Trophoblast cell (in vitro differentiated cells and primary cell): Measurements from ENCODE around the gene TEX14.

ENCODE experiments used
- DNase-seq, 2 donors: peaks; one replicate each; pipeline ENCODE4 v3.0.0-alpha.2; 2016
- H2AFZ ChIP-seq: 2 replicates; pipeline ENCODE4 v1.6.1; 2013; ENCODE audit warnings: low read length, moderate library complexity, mild to moderate bottlenecking; ENCODE audit not compliant: insufficient read depth, poor library complexity
- H2AK5ac ChIP-seq: 2 replicates; pipeline ENCODE4 v1.6.1; 2013; ENCODE audit warnings: mild to moderate bottlenecking, low read length
- H2BK120ac ChIP-seq: 2 replicates; pipeline ENCODE4 v1.6.1; 2013; ENCODE audit warnings: low read length, mild to moderate bottlenecking, moderate library complexity; ENCODE audit not compliant: insufficient read depth, poor library complexity
- H2BK12ac ChIP-seq: 2 replicates; pipeline ENCODE4 v1.6.1; 2013; ENCODE audit warnings: mild to moderate bottlenecking, low read length, moderate library complexity
- H2BK5ac ChIP-seq: 2 replicates; pipeline ENCODE4 v1.6.1; 2013; ENCODE audit warnings: low read length, low read depth, moderate library complexity, mild to moderate bottlenecking; ENCODE audit not compliant: poor library complexity
- H3K14ac ChIP-seq: 2 replicates; pipeline ENCODE4 v1.6.1; 2013; ENCODE audit warnings: mild to moderate bottlenecking, low read length
- H3K18ac ChIP-seq: 2 replicates; pipeline ENCODE4 v1.6.1; 2013; ENCODE audit warnings: mild to moderate bottlenecking, low read length
- H3K23ac ChIP-seq: 2 replicates; pipeline ENCODE4 v1.6.1; 2013; ENCODE audit warnings: low read length
- H3K27ac ChIP-seq: 2 replicates; pipeline ENCODE4 v1.5.1; 2013; ENCODE audit warnings: low read depth, mild to moderate bottlenecking, inconsistent platforms, low read length, moderate library complexity
- H3K27me3 ChIP-seq: 2 replicates; pipeline ENCODE4 v1.6.1; 2013; ENCODE audit warnings: inconsistent platforms, mild to moderate bottlenecking, low read length, moderate library complexity; ENCODE audit not compliant: insufficient read depth
- H3K36me3 ChIP-seq, 2 experiments: 1 replicate in 1 of 2; 2 replicates in 1 of 2; pipeline ENCODE4 v1.6.1; 2013; ENCODE audit warnings: low read length in 2 of 2, mild to moderate bottlenecking in 2 of 2, moderate library complexity in 1 of 2; ENCODE audit not compliant: insufficient read depth in 2 of 2, control insufficient read depth in 1 of 2
- H3K4ac ChIP-seq: 2 replicates; pipeline ENCODE4 v1.6.1; 2013; ENCODE audit warnings: low read depth, mild to moderate bottlenecking, low read length, moderate library complexity
- H3K4me1 ChIP-seq, 2 experiments: 1 replicate in 1 of 2; 2 replicates in 1 of 2; pipeline ENCODE4 v1.6.1; 2013; ENCODE audit warnings: low read length in 2 of 2, mild to moderate bottlenecking in 2 of 2, moderate library complexity in 1 of 2; ENCODE audit not compliant: insufficient read depth in 2 of 2, control insufficient read depth in 1 of 2
- H3K4me2 ChIP-seq: 2 replicates; pipeline ENCODE4 v1.6.1; 2013; ENCODE audit warnings: inconsistent platforms, mild to moderate bottlenecking, low read length, moderate library complexity
- H3K4me3 ChIP-seq: 2 replicates; pipeline ENCODE4 v1.5.1; 2013; ENCODE audit warnings: mild to moderate bottlenecking, low read depth, low read length, inconsistent platforms
- H3K79me1 ChIP-seq: one replicate; pipeline ENCODE4 v1.6.1; 2013; ENCODE audit warnings: low read length
- H3K79me2 ChIP-seq: 2 replicates; pipeline ENCODE4 v1.6.1; 2013; ENCODE audit warnings: low read length, mild to moderate bottlenecking; ENCODE audit not compliant: control insufficient read depth, insufficient read depth, poor library complexity
- H3K9ac ChIP-seq: 2 replicates; pipeline ENCODE4 v1.6.1; 2013; ENCODE audit warnings: mild to moderate bottlenecking, low read length
- H3K9me3 ChIP-seq: 2 replicates; pipeline ENCODE4 v1.6.1; 2013; ENCODE audit warnings: low read depth, mild to moderate bottlenecking, control low read depth, inconsistent platforms, low read length; ENCODE audit not compliant: insufficient read depth
- H4K12ac ChIP-seq: 2 replicates; pipeline ENCODE4 v1.6.1; 2013; ENCODE audit warnings: low read depth, mild to moderate bottlenecking, low read length, moderate library complexity
- H4K8ac ChIP-seq: 2 replicates; pipeline ENCODE4 v1.6.1; 2013; ENCODE audit warnings: low read depth, mild to moderate bottlenecking, low read length, moderate library complexity
- H4K91ac ChIP-seq: one replicate; pipeline ENCODE4 v1.6.1; 2013; ENCODE audit warnings: low read depth, mild to moderate bottlenecking, low read length, moderate library complexity
- WGBS: extraction: QIAGEN DNeasy Blood & Tissue Kit; methylation state at CpG from one replicate; pipeline ENCODE4 v1.1.7; 2013; ENCODE audit warnings: missing lambda C conversion rate; ENCODE audit not compliant: insufficient read length, insufficient coverage; ENCODE audit errors: extremely low coverage; 5-methylcytosine and 5-hydroxymethylcytosine counted together

TEX14 gene

GRCh38 chr17:58621174-58621573 lies 70.7 kb downstream of the TEX14 start:
- no peak overlapping the region for H2BK5ac ChIP-seq
- WGBS = no CpG with 5 or more reads among the region's 3 CpGs
- H3K23ac ChIP-seq = no peak overlapping the region
- no peak overlapping the region for H2BK120ac ChIP-seq
- no peak overlapping the region for H3K4ac ChIP-seq
- H2AK5ac ChIP-seq = no peak overlapping the region
- H3K27me3 ChIP-seq = no peaks in the 10 kb centered on the region
- H4K8ac ChIP-seq = no peak overlapping the region
- no peak overlapping the region for H3K18ac ChIP-seq
- no peak overlapping the region for H3K4me2 ChIP-seq
- H3K36me3 ChIP-seq = no peaks in the 10 kb centered on the region
- no peak overlapping the region for H2AFZ ChIP-seq
- DNase-seq = no peak
- no peaks in the 10 kb centered on the region for H3K79me1 ChIP-seq
- no peak overlapping the region for H3K14ac ChIP-seq
- no peak overlapping the region for H4K12ac ChIP-seq
- H3K4me1 ChIP-seq = peaks cover 2% of the 10 kb centered on the region in 2 experiments
- H4K91ac ChIP-seq = no peak overlapping the region
- no peak overlapping the region for H2BK12ac ChIP-seq
- no peak overlapping the region for H3K9ac ChIP-seq
- no peaks in the 10 kb centered on the region for H3K9me3 ChIP-seq
- H3K4me3 ChIP-seq = no peak overlapping the region
- H3K79me2 ChIP-seq = no peaks in the 10 kb centered on the region
- H3K27ac ChIP-seq = no peak overlapping the region

DNA sequence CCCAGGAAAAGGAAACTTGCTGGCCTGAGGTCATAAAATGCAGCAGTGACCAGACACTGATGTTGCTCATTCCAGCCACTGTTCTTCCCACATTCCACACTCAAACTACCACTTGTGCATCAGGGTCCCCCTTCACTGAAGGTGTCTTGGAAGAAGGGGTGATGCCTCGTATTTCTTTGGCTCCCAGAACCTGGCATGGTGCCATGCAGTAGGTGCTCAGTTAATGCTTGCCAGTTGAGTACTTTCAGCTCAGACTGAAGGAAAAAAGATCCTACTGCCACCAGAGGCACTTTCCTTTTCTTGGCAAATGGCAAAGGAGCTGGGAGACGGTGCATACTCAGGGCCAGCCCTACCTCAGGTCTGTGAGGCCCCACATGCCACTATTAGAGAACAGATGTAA lies 73.5 kb downstream of the TEX14 start:
- Histone ChIP-seq H2BK5ac (no peak overlapping the region), H2BK120ac (no peak overlapping the region), H3K18ac (no peak overlapping the region), H3K9ac (peak overlapping the region; percentile 49), H4K8ac (no peak overlapping the region), H3K36me3 (no peaks in the 10 kb centered on the region), H2BK12ac (no peak overlapping the region), H3K14ac (no peak overlapping the region), H4K91ac (no peak overlapping the region), H3K4ac (no peak overlapping the region), H2AK5ac (no peak overlapping the region), H2AFZ (no peak overlapping the region), H3K9me3 (no peaks in the 10 kb centered on the region), H3K79me2 (no peaks in the 10 kb centered on the region), H3K27me3 (no peaks in the 10 kb centered on the region), H3K23ac (no peak overlapping the region), H3K4me3 (no peak overlapping the region), H3K4me1 (peaks cover 2% of the 10 kb centered on the region in 2 experiments), H4K12ac (no peak overlapping the region), H3K79me1 (no peaks in the 10 kb centered on the region), H3K4me2 (no peak overlapping the region), H3K27ac (no peak overlapping the region)
- DNase-seq = no peak
- no CpG with 5 or more reads among the region's 2 CpGs for WGBS

DNA sequence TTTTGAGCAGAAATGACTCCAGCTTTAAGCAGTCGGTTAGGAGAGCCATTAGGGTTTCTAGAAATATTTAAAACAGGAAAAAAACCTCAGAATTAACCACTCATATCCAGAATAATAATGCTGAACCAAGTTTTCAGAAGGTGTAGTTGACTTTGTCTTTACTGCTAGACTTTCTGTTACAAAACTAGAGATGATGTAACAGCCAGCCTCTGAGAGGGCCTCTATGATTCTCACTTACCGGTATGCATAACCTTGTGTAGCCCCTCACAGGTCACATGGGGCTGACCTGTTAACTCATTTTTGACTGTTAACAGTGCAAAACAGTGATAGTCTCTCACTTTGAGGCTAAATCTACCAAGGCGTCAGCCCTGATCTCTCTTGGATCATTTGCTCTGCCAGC lies 74.3 kb downstream of the TEX14 start:
- Histone ChIP-seq H2BK5ac (no peak overlapping the region), H3K27ac (no peak overlapping the region), H2BK12ac (no peak overlapping the region), H3K23ac (no peak overlapping the region), H2AFZ (no peak overlapping the region), H2AK5ac (no peak overlapping the region), H3K79me1 (no peaks in the 10 kb centered on the region), H3K4me3 (no peak overlapping the region), H3K4me2 (no peak overlapping the region), H3K9me3 (no peaks in the 10 kb centered on the region), H3K9ac (no peak overlapping the region), H3K18ac (no peak overlapping the region), H4K8ac (no peak overlapping the region), H3K4ac (no peak overlapping the region), H3K27me3 (no peaks in the 10 kb centered on the region), H3K79me2 (no peaks in the 10 kb centered on the region), H3K4me1 (peaks cover 2% of the 10 kb centered on the region in 2 experiments), H2BK120ac (no peak overlapping the region), H3K36me3 (no peaks in the 10 kb centered on the region), H3K14ac (no peak overlapping the region), H4K12ac (no peak overlapping the region), H4K91ac (no peak overlapping the region)
- no CpG with 5 or more reads among the region's 3 CpGs for WGBS
- no peak for DNase-seq

DNA sequence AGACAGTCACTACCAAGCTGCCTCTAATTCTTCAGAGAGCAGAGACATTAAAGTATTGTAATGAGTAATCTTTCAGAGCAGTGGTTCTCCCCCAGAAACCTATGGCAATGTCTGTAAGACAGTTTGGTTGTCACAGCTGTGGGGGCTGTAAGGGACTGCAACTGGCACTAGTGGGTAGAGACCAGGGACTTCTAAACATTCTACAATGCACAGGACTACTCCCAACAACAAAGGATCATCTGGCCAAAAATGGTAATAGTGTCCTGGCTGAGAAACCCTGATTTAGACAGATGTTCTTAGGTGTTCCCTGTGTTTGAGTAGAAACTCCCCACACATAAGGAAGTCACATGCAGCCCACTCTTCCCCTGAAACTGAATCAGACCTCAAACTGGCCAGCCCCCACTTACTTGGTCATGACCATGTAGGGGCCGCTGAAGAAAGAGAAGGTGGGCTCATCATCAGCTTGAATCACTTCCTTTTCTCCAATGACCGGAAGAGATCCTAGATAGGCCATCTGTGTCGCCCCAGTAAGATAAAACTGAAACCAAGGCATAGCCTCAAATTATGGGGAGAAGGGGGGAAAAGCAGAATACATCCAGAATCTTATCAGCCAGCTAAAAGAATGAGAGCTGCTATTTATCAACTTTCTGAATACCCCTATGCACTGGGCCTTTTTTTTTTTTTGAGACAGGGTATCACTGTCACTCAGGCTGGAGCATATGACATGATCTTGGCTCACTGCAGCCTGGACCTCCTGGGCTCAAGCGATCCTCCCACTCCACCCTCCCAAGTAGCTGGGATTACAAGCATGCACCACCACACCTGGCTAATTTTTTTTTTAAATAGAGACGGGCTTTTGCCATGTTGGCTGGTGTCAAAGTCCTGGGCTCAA lies 75.8 kb downstream of the TEX14 start:
- H3K18ac ChIP-seq = no peak overlapping the region
- H3K27ac ChIP-seq = no peak overlapping the region
- no peak overlapping the region for H2BK120ac ChIP-seq
- no peak overlapping the region for H3K4me2 ChIP-seq
- no peak overlapping the region for H3K4ac ChIP-seq
- H3K23ac ChIP-seq = no peak overlapping the region
- H2AK5ac ChIP-seq = no peak overlapping the region
- H3K4me1 ChIP-seq = peaks cover 2% of the 10 kb centered on the region in 2 experiments
- no peak overlapping the region for H2BK12ac ChIP-seq
- no peak overlapping the region for H3K14ac ChIP-seq
- no peak overlapping the region for H4K91ac ChIP-seq
- H3K9me3 ChIP-seq = no peaks in the 10 kb centered on the region
- H3K27me3 ChIP-seq = no peaks in the 10 kb centered on the region
- H3K4me3 ChIP-seq = no peak overlapping the region
- no peak overlapping the region for H2AFZ ChIP-seq
- H2BK5ac ChIP-seq = no peak overlapping the region
- H4K8ac ChIP-seq = no peak overlapping the region
- no peak for DNase-seq
- H3K79me1 ChIP-seq = no peaks in the 10 kb centered on the region
- H3K36me3 ChIP-seq = no peaks in the 10 kb centered on the region
- no CpG with 5 or more reads among the region's 5 CpGs for WGBS
- no peak overlapping the region for H3K9ac ChIP-seq
- H4K12ac ChIP-seq = no peak overlapping the region
- H3K79me2 ChIP-seq = no peaks in the 10 kb centered on the region
